Astrocyte of the cerebellum (primary cell): Measurements from ENCODE around the gene SLC35D3.
"Not testable (repeated sequence)": the region's sequence is repeated elsewhere in the genome, so short reads cannot be mapped to it uniquely, and the experiment has no call there.

Source experiments
- DNase-seq: peaks from one replicate; pipeline ENCODE4 v3.0.0-alpha.2; 2011; ENCODE audit warnings: low read depth
- H3K4me3 ChIP-seq: 2 replicates; pipeline ENCODE4 v1.5.1; 2011; ENCODE audit warnings: mild to moderate bottlenecking, low read depth, low read length, moderate library complexity
- in situ Hi-C: cut with HindIII; loops from 2 replicates; pipeline ENCODE4 v1.10.0; 2017; ENCODE audit warnings: low sequenced_read_pairs
- TF ChIP-seq, protein P1 (sequence below): IDR thresholded peaks from 2 replicates; pipeline ENCODE4 v1.5.1; 2012; ENCODE audit warnings: low read length, low read depth, moderate library complexity, mild to moderate bottlenecking; ENCODE audit errors: missing control alignments

The SLC35D3 gene

GRCh38 chr6:136932599-136932998, 10.5 kb downstream of the SLC35D3 start:
- no peak for DNase-seq
- TF ChIP-seq, protein P1, sequence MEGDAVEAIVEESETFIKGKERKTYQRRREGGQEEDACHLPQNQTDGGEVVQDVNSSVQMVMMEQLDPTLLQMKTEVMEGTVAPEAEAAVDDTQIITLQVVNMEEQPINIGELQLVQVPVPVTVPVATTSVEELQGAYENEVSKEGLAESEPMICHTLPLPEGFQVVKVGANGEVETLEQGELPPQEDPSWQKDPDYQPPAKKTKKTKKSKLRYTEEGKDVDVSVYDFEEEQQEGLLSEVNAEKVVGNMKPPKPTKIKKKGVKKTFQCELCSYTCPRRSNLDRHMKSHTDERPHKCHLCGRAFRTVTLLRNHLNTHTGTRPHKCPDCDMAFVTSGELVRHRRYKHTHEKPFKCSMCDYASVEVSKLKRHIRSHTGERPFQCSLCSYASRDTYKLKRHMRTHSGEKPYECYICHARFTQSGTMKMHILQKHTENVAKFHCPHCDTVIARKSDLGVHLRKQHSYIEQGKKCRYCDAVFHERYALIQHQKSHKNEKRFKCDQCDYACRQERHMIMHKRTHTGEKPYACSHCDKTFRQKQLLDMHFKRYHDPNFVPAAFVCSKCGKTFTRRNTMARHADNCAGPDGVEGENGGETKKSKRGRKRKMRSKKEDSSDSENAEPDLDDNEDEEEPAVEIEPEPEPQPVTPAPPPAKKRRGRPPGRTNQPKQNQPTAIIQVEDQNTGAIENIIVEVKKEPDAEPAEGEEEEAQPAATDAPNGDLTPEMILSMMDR: no peak
- in situ Hi-C loops: no loop called here
- no peak overlapping the region for H3K4me3 ChIP-seq

- in situ Hi-C loops: no loop called here
- TF ChIP-seq, protein P1: no peak
Measured at GRCh38 chr6:136945072-136945471, 23.0 kb downstream of the SLC35D3 start.

GRCh38 chr6:136945711-136946121, 23.6 kb downstream of the SLC35D3 start:
- DNase-seq: no peak
- in situ Hi-C loops: no loop called here
- TF ChIP-seq, protein P1: no peak
- H3K4me3 ChIP-seq: no peak overlapping the region

More at GRCh38 chr6:136945072-136945471, 23.0 kb downstream of the SLC35D3 start:
- no peak for DNase-seq
- no peak overlapping the region for H3K4me3 ChIP-seq

DNA sequence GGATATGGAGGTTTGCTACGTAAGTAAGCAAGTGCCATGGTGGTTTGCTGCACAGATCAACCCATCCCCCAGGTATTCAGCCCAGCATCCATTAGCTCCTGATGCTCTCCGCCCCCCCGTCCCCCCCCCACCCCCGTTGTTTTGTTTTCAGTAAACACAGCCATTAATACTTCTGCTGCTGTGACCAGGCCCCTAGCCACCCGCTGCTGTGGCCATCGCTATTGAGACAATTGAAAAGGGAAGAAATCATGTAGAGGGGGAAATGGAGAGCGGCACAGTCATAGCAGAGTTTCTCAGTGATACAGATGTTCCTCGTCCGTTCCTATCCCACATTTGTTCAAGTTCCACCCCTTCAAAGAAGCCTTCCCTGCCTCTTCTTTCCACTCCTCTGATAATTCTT, 24.9 kb downstream of the SLC35D3 start:
- H3K4me3 ChIP-seq: no peak overlapping the region
- TF ChIP-seq, protein P1: no peak
- in situ Hi-C loops: no loop called here
- no peak for DNase-seq

GRCh38 chr6:136949957-136950356, 27.9 kb downstream of the SLC35D3 start:
- H3K4me3 ChIP-seq, DNase-seq, in situ Hi-C loops: not testable (repeated sequence)

- in situ Hi-C loops: no loop called here
- TF ChIP-seq, protein P1: no peak
- DNase-seq: no peak
Measured at GRCh38 chr6:136950436-136951126, 28.5 kb downstream of the SLC35D3 start.

GRCh38 chr6:136952714-136953260, 30.7 kb downstream of the SLC35D3 start:
- no peak for DNase-seq
- in situ Hi-C loops: no loop called here
- H3K4me3 ChIP-seq: no peak overlapping the region
- TF ChIP-seq, protein P1: no peak

More at GRCh38 chr6:136950436-136951126, 28.5 kb downstream of the SLC35D3 start:
- no peak overlapping the region for H3K4me3 ChIP-seq
